H1 (cell line): ENCODE results near the gene CAMTA1. TPM values are rescaled to one million over a fixed set of nuclear protein-coding genes. Genes with fewer than 3 reads are reported as not detected.

Experiments used
- CTCF ChIA-PET: fragments of 300-600 bp; sonication (Branson Sonifier 250); formaldehyde crosslinking; loops from one replicate; lab custom pipeline; 2021; ENCODE audit not compliant: partially characterized antibody; lab: Charles Lee
- POLR2A ChIA-PET: fragments of 300-600 bp; sonication (Branson Sonifier 250); formaldehyde crosslinking; loops from one replicate; lab custom pipeline; 2021; ENCODE audit warnings: inconsistent platforms; ENCODE audit not compliant: partially characterized antibody; lab: Charles Lee
- DNase-seq, 2 experiments: peaks; one replicate each; pipeline versions ENCODE4 v3.0.0 to v3.0.0-alpha.2; 2010 to 2022; ENCODE audit warnings: low spot score in 2 of 2, low read depth in 1 of 2, mixed read lengths in 1 of 2
- FAIRE-seq: peaks from 2 replicates; lab custom pipeline; 2011; peaks lifted over from hg19 to GRCh38; lab: Jason Lieb, UNC
- H2AFZ ChIP-seq: 2 replicates; pipeline ENCODE4 v1.8.1; 2012; ENCODE audit warnings: low read length, inconsistent platforms
- H2AK5ac ChIP-seq: 2 replicates; pipeline ENCODE4 v1.6.1; 2013; ENCODE audit warnings: low read depth, low read length
- H2BK120ac ChIP-seq: replicated peaks from 2 replicates; pipeline ENCODE3; 2013; ENCODE audit warnings: low read depth, low read length, inconsistent platforms
- H2BK12ac ChIP-seq: 2 replicates; pipeline ENCODE4 v1.6.1; 2013; ENCODE audit warnings: low read depth, low read length
- H2BK15ac ChIP-seq: 2 replicates; pipeline ENCODE4 v1.6.1; 2013; ENCODE audit warnings: low read length
- H2BK20ac ChIP-seq: 2 replicates; pipeline ENCODE4 v1.6.1; 2013; ENCODE audit warnings: low read length
- H2BK5ac ChIP-seq: 2 replicates; pipeline ENCODE4 v1.6.1; 2013; ENCODE audit warnings: low read depth, low read length
- H3K14ac ChIP-seq: 2 replicates; pipeline ENCODE4 v1.6.1; 2013; ENCODE audit warnings: inconsistent platforms; ENCODE audit not compliant: insufficient read length
- H3K18ac ChIP-seq: 2 replicates; pipeline ENCODE4 v1.6.1; 2013; ENCODE audit warnings: low read length; ENCODE audit errors: extremely low read depth
- H3K23ac ChIP-seq: 2 replicates; pipeline ENCODE4 v1.6.1; 2013; ENCODE audit warnings: inconsistent platforms; ENCODE audit not compliant: insufficient read length
- H3K23me2 ChIP-seq: 2 replicates; pipeline ENCODE4 v1.6.1; 2013; ENCODE audit warnings: low read depth, low read length
- H3K27ac ChIP-seq: 2 replicates; pipeline ENCODE4 v1.6.1; 2011; ENCODE audit warnings: low read depth, low read length, inconsistent platforms
- H3K27me3 ChIP-seq, 4 experiments: replicated peaks in 1 of 4; 1 replicate in 1 of 4; 2 replicates in 3 of 4; pipeline versions ENCODE4 v1.6.1 to v1.8.1; 2011 to 2013; ENCODE audit warnings: low read length in 3 of 4, mild to moderate bottlenecking in 3 of 4, inconsistent platforms in 2 of 4, mixed read lengths in 2 of 4, moderate library complexity in 1 of 4; ENCODE audit not compliant: control insufficient read depth in 3 of 4, insufficient read depth in 3 of 4; ENCODE audit errors: extremely low read depth in 1 of 4
- H3K36me3 ChIP-seq, 4 experiments: 2 replicates each; pipeline versions ENCODE4 v1.6.1 to v1.8.1; 2011 to 2013; ENCODE audit warnings: mild to moderate bottlenecking in 4 of 4, low read length in 3 of 4, moderate library complexity in 2 of 4, control low read depth in 1 of 4, inconsistent platforms in 1 of 4; ENCODE audit not compliant: insufficient read depth in 4 of 4, control insufficient read depth in 2 of 4
- H3K4ac ChIP-seq: replicated peaks from 2 replicates; pipeline ENCODE3; 2013; ENCODE audit warnings: low read length, low read depth, mixed read lengths, inconsistent platforms; ENCODE audit not compliant: insufficient read length
- H3K4me1 ChIP-seq, 4 experiments: replicated peaks in 1 of 4; 1 replicate in 1 of 4; 2 replicates in 3 of 4; pipeline versions ENCODE4 v1.6.1 to v1.8.1; 2011 to 2013; ENCODE audit warnings: low read length in 3 of 4, inconsistent platforms in 2 of 4, mixed read lengths in 1 of 4; ENCODE audit not compliant: insufficient read depth in 4 of 4, control insufficient read depth in 3 of 4
- H3K4me2 ChIP-seq, 2 experiments: 2 replicates each; pipeline versions ENCODE4 v1.6.1 to v1.8.1; 2011 to 2013; ENCODE audit warnings: low read depth in 2 of 2, low read length in 2 of 2, control low read depth in 1 of 2, inconsistent platforms in 1 of 2, mild to moderate bottlenecking in 1 of 2; ENCODE audit not compliant: insufficient read depth in 1 of 2
- H3K4me3 ChIP-seq, 4 experiments: fragments of 200-600, 300-600 bp in 1 of 4; sonication (generic), shearing (Covaris generic), sonication (Bioruptor Twin) in 1 of 4; 2 replicates each; pipeline versions ENCODE4 v1.5.1 to v1.8.1; 2011 to 2016; ENCODE audit warnings: low read length in 4 of 4, low read depth in 3 of 4, control low read depth in 2 of 4, inconsistent platforms in 2 of 4, mild to moderate bottlenecking in 2 of 4, mixed read lengths in 1 of 4, moderate library complexity in 1 of 4; ENCODE audit not compliant: insufficient read depth in 2 of 4; ENCODE audit errors: extremely low read depth in 1 of 4
- H3K56ac ChIP-seq: replicated peaks from 2 replicates; pipeline ENCODE3; 2013; ENCODE audit warnings: low read depth, mild to moderate bottlenecking, mixed read lengths, low read length, inconsistent platforms; ENCODE audit not compliant: insufficient read length
- H3K79me1 ChIP-seq: 2 replicates; pipeline ENCODE4 v1.6.1; 2013; ENCODE audit warnings: low read depth, low read length, control low read depth
- H3K79me2 ChIP-seq, 2 experiments: 2 replicates each; pipeline versions ENCODE4 v1.6.1 to v1.8.1; 2012 to 2013; ENCODE audit warnings: low read length in 2 of 2, mild to moderate bottlenecking in 2 of 2, inconsistent platforms in 1 of 2; ENCODE audit not compliant: insufficient read depth in 2 of 2, control insufficient read depth in 1 of 2
- H3K9ac ChIP-seq, 4 experiments: replicated peaks in 1 of 4; 1 replicate in 1 of 4; 2 replicates in 3 of 4; pipeline versions ENCODE4 v1.6.1 to v1.8.1; 2011 to 2013; ENCODE audit warnings: low read depth in 3 of 4, low read length in 3 of 4, control low read depth in 2 of 4, mild to moderate bottlenecking in 2 of 4, moderate library complexity in 2 of 4, inconsistent platforms in 1 of 4; ENCODE audit errors: extremely low read depth in 1 of 4
- H3K9me3 ChIP-seq, 2 experiments: 2 replicates each; pipeline versions ENCODE4 v1.6.1 to v1.8.1; 2012 to 2013; ENCODE audit warnings: mild to moderate bottlenecking in 2 of 2, moderate library complexity in 2 of 2, control low read depth in 1 of 2, inconsistent platforms in 1 of 2, low read depth in 1 of 2, low read length in 1 of 2, mixed read lengths in 1 of 2; ENCODE audit not compliant: insufficient read depth in 2 of 2
- H4K20me1 ChIP-seq, 2 experiments: replicated peaks in 1 of 2; 2 replicates each; pipeline versions ENCODE3 to v1.8.1; 2011 to 2013; ENCODE audit warnings: inconsistent platforms in 2 of 2, low read length in 2 of 2, mild to moderate bottlenecking in 1 of 2; ENCODE audit not compliant: insufficient read depth in 2 of 2, control insufficient read depth in 1 of 2
- H4K5ac ChIP-seq: 2 replicates; pipeline ENCODE4 v1.6.1; 2013; ENCODE audit warnings: low read length, low read depth, mixed read lengths, inconsistent platforms; ENCODE audit not compliant: insufficient read length
- H4K8ac ChIP-seq: 2 replicates; pipeline ENCODE4 v1.8.0; 2013; ENCODE audit warnings: mild to moderate bottlenecking, moderate library complexity, low read length, inconsistent platforms; ENCODE audit not compliant: insufficient read depth; ENCODE audit errors: extremely low read depth
- H4K91ac ChIP-seq: replicated peaks from 2 replicates; pipeline ENCODE3; 2013; ENCODE audit warnings: low read length, mixed read lengths, inconsistent platforms; ENCODE audit not compliant: insufficient read length
- ATF3 ChIP-seq: IDR thresholded peaks from 2 replicates; pipeline ENCODE4 v1.6.1; 2011; ENCODE audit warnings: low read depth, mild to moderate bottlenecking, low read length; ENCODE audit not compliant: insufficient read depth
- BACH1 ChIP-seq: IDR thresholded peaks from 2 replicates; pipeline ENCODE4 v1.6.1; 2012; ENCODE audit warnings: low read length, improper control_type of control experiment
- CBX8 ChIP-seq: fragments of 300-800, 300-1000 bp; sonication (generic); IDR thresholded peaks from 2 replicates; pipeline ENCODE4 v1.7.1; 2016; ENCODE audit warnings: low read depth, low read length, borderline replicate concordance
- E2F6 ChIP-seq: IDR thresholded peaks from 2 replicates; pipeline ENCODE4 v1.6.1; 2012; ENCODE audit warnings: inconsistent platforms
- FOSL1 ChIP-seq: IDR thresholded peaks from 2 replicates; pipeline ENCODE4 v1.6.1; 2011; ENCODE audit warnings: mild to moderate bottlenecking, low read depth, low read length, moderate library complexity; ENCODE audit not compliant: insufficient read depth
- JUN ChIP-seq: IDR thresholded peaks from 2 replicates; pipeline ENCODE4 v1.6.1; 2011; ENCODE audit warnings: low read depth, mild to moderate bottlenecking, improper control_type of control experiment, low read length
- RFX5 ChIP-seq: IDR thresholded peaks from 2 replicates; pipeline ENCODE4 v1.6.1; 2011; ENCODE audit warnings: low read depth, low read length, improper control_type of control experiment, borderline replicate concordance
- SAP30 ChIP-seq: fragments of 300-600 bp; sonication (generic); IDR thresholded peaks from 2 replicates; pipeline ENCODE4 v1.7.1; 2012; ENCODE audit warnings: low read length, moderate library complexity, mild to moderate bottlenecking, inconsistent platforms; ENCODE audit not compliant: insufficient read depth, insufficient replicate concordance
- SP1 ChIP-seq: IDR thresholded peaks from 2 replicates; pipeline ENCODE4 v1.6.1; 2011; ENCODE audit warnings: low read depth, low read length
- WGBS, 2 experiments: shearing (Covaris generic) in 1 of 2; methylation state at CpG; one replicate each; pipeline versions ENCODE4 v1.1.6 to v1.1.7; 2013 to 2015; ENCODE audit warnings: low lambda C conversion rate in 2 of 2, mixed read lengths in 2 of 2, inconsistent platforms in 1 of 2, low coverage in 1 of 2, missing lambda C conversion rate in 1 of 2; ENCODE audit not compliant: insufficient replicate concordance in 2 of 2, insufficient coverage in 1 of 2, insufficient read length in 1 of 2; ENCODE audit errors: extremely low coverage in 1 of 2, missing lambda C conversion rate in 1 of 2; 5-methylcytosine and 5-hydroxymethylcytosine counted together
- polyA plus RNA-seq, 7 experiments: library from polyadenylated mRNA; depleted of rRNA in 3 of 7; stranded (reverse) in 5 of 7; unstranded in 2 of 7; fragments of >200 nt in 5 of 7; fragments of 200-250 nt in 2 of 7; gene quantifications; 1 replicate in 5 of 7; 2 replicates in 1 of 7; 4 replicates in 1 of 7; pipeline versions ENCODE4 v1.2.1 to v1.2.3, GENCODE V29; 2011 to 2013; ENCODE audit warnings: missing spikeins in 2 of 7, mixed read lengths in 2 of 7
- total RNA-seq: library from RNA; stranded (reverse); fragmentation: NEBNext Ultra II Directional; extraction: Animal tissue kit (Norgen Biotek cat#: 25700); gene quantifications from 2 replicates; pipeline ENCODE4 v1.2.1, GENCODE V29; 2021

The CAMTA1 gene
- total and polyA plus RNA-seq, 2 of the 8 experiments (the other 6 are each of a cell fraction or from before 2014, with no cell fraction given), result 65.0 to 119 TPM

DNA sequence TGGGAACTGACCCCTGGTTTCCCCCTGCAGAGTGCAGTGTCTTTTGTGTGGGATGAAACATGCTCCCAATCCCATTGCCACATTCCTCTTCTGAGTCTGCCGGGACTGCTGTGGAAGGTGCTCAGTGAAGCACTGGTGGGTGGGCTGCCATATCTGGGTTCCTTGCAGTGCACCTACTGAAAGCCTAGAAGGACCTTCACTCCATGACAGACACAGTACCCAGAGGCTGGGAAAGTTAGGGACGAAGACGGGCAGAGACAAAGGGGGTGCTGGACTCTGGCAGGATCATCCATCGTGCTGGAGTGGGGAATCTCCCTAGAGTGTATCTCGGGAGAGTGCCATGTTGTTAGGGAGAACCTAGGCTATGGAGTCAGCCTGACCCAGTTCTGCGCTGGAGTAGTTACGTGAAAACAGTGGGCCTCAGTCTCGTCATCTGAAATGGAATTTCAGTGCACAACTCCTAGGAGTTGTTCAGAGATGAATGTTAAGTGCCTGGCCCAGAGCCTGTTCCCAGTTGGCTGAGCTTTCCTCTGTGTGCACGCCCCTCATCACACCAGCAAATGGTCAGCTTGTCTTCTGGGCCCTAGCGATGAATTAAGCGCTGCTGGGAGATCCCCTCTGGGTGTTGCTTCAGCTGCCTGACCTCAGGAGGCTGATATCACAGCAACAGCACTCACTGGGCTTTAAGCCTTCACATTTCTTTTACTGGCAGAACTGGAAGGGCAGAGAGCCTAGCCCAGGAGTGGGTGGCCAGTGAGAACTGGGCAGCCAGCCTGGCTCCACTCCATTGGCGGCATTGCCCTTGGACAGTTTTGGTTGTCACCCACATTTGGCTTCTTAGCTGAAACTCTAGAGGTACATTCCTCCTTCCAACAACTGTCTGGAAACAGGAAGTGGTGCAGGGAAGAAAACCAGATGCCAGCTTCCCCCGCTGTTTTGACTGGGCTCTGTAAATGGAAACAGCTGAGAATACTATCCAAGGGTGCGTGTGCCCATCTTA, 506.0 kb downstream of the CAMTA1 start:
- H4K8ac ChIP-seq, result no peak overlapping the region
- H2BK12ac ChIP-seq, result no peak overlapping the region
- no peak overlapping the region for H3K14ac ChIP-seq
- H3K23ac ChIP-seq, result no peak overlapping the region
- no peak overlapping the region for H2AK5ac ChIP-seq
- no peak overlapping the region for H3K9ac ChIP-seq
- ChIA-PET CTCF (interaction anchor here (0.9 to 2.1 kb wide), 9 partner anchors 9 to 1057 kb away, joined by 3 to 8 read pairs (median 3); no protein-coding TSS in a partner anchor), POLR2A (no interaction called here)
- H2BK5ac ChIP-seq, result no peak overlapping the region
- no peaks in the 10 kb centered on the region; a peak in 3 of 7 replicates for H3K27me3 ChIP-seq
- H3K4me3 ChIP-seq, result no peak overlapping the region
- H4K5ac ChIP-seq, result no peak overlapping the region
- no peak overlapping the region for H2BK15ac ChIP-seq
- H3K79me2 ChIP-seq, result no peaks in the 10 kb centered on the region
- no peak overlapping the region for H3K4me2 ChIP-seq
- no peak overlapping the region for H3K56ac ChIP-seq
- H4K20me1 ChIP-seq, result no peaks in the 10 kb centered on the region
- FAIRE-seq, result no peak
- DNase-seq, result peak in 1 of 2 experiments; percentile 37
- H3K4me1 ChIP-seq, result peaks cover 4 to 12% (median 9%) of the 10 kb centered on the region in 4 experiments
- H3K79me1 ChIP-seq, result no peaks in the 10 kb centered on the region
- H2BK120ac ChIP-seq, result no peak overlapping the region
- H3K27ac ChIP-seq, result no peak overlapping the region
- no peaks in the 10 kb centered on the region; the same call in 1 of the 2 replicates for H3K23me2 ChIP-seq
- WGBS, 2 experiments, result 88% methylated on average over 14 of the region's 14 CpGs; no CpG with 5 or more reads in 1 of the 2 experiments
- H3K36me3 ChIP-seq, result no peaks in the 10 kb centered on the region
- no peak overlapping the region for H2BK20ac ChIP-seq
- H3K9me3 ChIP-seq, result no peaks in the 10 kb centered on the region
- H4K91ac ChIP-seq, result no peak overlapping the region
- no peak overlapping the region; the same call in 1 of the 2 replicates for H3K18ac ChIP-seq
- H2AFZ ChIP-seq, result no peak overlapping the region
- H3K4ac ChIP-seq, result no peak overlapping the region
- no peak for TF ChIP-seq SP1
- no peak for TF ChIP-seq JUN
- no peak for TF ChIP-seq ATF3
- TF ChIP-seq CBX8, result no peak
- TF ChIP-seq BACH1, result no peak
- no peak for TF ChIP-seq SAP30
- no peak for TF ChIP-seq FOSL1
- no peak for TF ChIP-seq E2F6
- no peak for TF ChIP-seq RFX5
